Tibial nerve (tissue), 3 donors: ENCODE data around the gene DHH.

Experiments
- POLR2A ChIP-seq, 2 donors: fragments of 450-650 bp; IDR thresholded peaks; one replicate each; pipeline ENCODE4 v1.6.1; 2017; ENCODE audit warnings: antibody characterized with exemption in 2 of 2, mild to moderate bottlenecking in 2 of 2, moderate library complexity in 2 of 2
- TF ChIP-seq, protein P1 (sequence below), 5 experiments: fragments of 200-600 bp in 3 of 5; fragments of 450-650 bp in 2 of 5; sonication (generic) in 3 of 5; IDR thresholded peaks; one replicate each; pipeline ENCODE4 v1.5.1; 2016 to 2019; ENCODE audit warnings: antibody characterized with exemption in 5 of 5, mild to moderate bottlenecking in 3 of 5, moderate library complexity in 2 of 5

DNA sequence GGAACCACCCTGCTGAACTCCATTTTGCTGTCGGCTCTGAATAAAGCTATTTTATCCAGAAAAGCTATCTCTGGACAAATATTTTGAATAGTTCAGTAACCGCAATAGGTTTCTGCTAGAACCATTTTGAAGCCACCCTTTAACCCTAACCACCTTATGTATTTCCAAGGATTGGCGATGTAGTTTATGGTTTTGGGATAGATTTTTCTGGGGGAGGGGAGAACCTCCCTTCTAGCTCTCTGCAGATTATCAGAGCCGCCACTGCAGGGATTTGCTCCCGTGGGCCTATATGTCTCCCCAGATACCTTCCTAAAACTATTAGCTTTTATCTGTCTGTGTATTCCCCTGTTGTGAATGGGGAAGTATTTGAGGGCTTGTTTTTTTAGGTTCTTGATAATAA, 38.4 kb upstream of the DHH start:
- TF ChIP-seq POLR2A (IDR thresholded peaks at IDR 0.05): no peak
- TF ChIP-seq, protein P1, sequence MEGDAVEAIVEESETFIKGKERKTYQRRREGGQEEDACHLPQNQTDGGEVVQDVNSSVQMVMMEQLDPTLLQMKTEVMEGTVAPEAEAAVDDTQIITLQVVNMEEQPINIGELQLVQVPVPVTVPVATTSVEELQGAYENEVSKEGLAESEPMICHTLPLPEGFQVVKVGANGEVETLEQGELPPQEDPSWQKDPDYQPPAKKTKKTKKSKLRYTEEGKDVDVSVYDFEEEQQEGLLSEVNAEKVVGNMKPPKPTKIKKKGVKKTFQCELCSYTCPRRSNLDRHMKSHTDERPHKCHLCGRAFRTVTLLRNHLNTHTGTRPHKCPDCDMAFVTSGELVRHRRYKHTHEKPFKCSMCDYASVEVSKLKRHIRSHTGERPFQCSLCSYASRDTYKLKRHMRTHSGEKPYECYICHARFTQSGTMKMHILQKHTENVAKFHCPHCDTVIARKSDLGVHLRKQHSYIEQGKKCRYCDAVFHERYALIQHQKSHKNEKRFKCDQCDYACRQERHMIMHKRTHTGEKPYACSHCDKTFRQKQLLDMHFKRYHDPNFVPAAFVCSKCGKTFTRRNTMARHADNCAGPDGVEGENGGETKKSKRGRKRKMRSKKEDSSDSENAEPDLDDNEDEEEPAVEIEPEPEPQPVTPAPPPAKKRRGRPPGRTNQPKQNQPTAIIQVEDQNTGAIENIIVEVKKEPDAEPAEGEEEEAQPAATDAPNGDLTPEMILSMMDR (IDR thresholded peaks at IDR 0.05): no peak
